Hindlimb muscle (tissue), 1 donor: Measurements from ENCODE around the gene CHML. TPM values are rescaled to one million over a fixed set of nuclear protein-coding genes. Genes with fewer than 3 reads are reported as not detected.
A peak's percentile ranks its signal among the peaks of the same experiment; 100 is the strongest.
"Not testable (repeated sequence)": the region's sequence is repeated elsewhere in the genome, so short reads cannot be mapped to it uniquely, and the experiment has no call there.

ENCODE experiments used
- DNase-seq: peaks from one replicate; pipeline ENCODE4 v3.0.0-alpha.2; 2013
- polyA plus RNA-seq: library from polyadenylated mRNA; unstranded; fragments of 120-200 nt; gene quantifications from one replicate; pipeline ENCODE4 v1.2.1, GENCODE V29; 2013; ENCODE audit not compliant: insufficient read length

CHML gene
- polyA plus RNA-seq, result 12.2 TPM

GRCh38 chr1:241640149-241640866, at the start of gene CHML, which contains the start of gene OPN3:
TSS of gene CHML (minus strand) at chr1:241640369. CDS start at chr1:241635766, 4,603 bp downstream.
TSS of gene OPN3 (minus strand) at chr1:241640369. CDS start at chr1:241640254, 115 bp downstream.
- DNase-seq, result peak; percentile 91

DNA sequence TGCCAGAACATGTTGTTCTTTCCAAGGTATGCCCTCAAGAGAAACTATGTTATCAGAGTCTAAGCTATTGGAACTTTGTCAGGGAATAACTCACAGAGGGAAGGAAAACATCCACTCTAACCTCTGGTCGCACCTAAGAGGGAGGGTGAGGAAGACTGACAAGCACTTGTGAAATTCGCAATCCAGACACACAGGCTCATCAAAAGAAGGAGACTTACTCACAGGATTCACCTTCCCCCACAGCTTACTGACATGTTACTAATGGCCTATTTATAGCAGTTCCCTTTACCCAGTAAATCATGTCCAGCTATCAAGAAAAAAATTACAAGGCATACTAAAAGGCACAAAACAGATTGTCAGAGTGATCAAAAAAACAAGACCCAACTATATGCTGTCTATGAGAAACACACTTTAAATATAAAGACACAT, 48.8 kb upstream of the CHML start:
- no peak for DNase-seq

GRCh38 chr1:241684108-241684507, 43.9 kb upstream of the CHML start:
- DNase-seq, result no peak

DNA sequence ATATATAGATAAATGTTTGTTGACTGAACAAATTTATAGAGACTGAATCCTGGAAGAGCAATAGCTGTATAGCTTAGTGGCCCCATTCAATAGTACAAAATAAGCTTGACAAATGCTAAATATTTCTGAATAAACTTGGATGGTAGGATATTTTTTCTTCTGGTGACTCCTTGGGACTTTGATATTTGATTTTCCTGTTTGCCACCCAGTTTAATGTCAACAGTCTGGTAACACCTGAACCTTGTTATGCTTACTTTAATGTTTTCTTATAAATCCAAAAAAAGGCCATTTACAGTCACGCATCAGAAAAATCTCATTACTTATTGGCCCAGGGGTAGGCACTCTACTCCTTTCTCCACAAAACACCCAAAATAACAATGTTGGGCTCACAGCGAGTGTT, 42.8 kb upstream of the CHML start:
- DNase-seq, result no peak

GRCh38 chr1:241681861-241682448, 41.8 kb upstream of the CHML start:
- not testable (repeated sequence) for DNase-seq

DNA sequence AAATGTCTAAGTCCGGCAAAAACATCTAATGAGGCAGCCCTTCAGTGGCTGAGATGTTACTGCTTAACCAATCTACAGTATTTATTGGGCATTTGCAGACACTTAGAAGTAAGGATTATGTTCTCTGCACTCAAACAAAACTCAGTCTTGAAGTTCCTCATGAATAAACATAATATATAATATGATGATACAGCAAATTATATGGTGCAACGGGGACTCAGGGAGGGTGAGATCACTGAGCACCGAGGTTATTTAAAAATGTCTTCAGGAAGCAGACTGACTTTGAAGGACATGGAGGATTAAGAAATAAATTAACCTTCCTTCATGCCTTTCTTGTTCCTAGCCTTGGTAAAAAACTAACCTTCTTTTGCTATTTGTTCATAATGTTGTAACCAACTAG, 39.8 kb upstream of the CHML start:
- no peak for DNase-seq

DNA sequence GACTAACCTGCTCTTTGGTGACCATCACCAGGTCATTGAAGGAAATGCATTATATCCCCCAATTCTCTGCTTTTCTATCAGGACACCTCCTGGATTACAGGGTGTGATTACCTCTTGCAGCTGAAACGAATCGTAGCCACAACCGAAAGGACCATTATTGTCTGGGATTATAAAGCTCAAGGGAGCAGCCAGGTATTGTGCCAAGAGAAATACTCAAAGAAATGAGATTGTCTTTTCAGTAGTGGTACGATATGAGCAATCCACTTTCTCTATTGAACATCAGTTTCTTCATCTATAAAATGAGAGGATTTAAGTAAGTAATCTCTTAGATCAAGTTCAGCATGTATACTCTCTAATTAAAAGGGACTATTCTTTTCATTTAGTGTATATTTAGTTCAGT, 39.2 kb upstream of the CHML start:
- DNase-seq, result no peak

GRCh38 chr1:241678536-241678935, 38.4 kb upstream of the CHML start:
- no peak for DNase-seq

GRCh38 chr1:241677201-241677600, 37.0 kb upstream of the CHML start:
- no peak for DNase-seq

- DNase-seq, result no peak
Measured at GRCh38 chr1:241675983-241676382, 35.8 kb upstream of the CHML start.

DNA sequence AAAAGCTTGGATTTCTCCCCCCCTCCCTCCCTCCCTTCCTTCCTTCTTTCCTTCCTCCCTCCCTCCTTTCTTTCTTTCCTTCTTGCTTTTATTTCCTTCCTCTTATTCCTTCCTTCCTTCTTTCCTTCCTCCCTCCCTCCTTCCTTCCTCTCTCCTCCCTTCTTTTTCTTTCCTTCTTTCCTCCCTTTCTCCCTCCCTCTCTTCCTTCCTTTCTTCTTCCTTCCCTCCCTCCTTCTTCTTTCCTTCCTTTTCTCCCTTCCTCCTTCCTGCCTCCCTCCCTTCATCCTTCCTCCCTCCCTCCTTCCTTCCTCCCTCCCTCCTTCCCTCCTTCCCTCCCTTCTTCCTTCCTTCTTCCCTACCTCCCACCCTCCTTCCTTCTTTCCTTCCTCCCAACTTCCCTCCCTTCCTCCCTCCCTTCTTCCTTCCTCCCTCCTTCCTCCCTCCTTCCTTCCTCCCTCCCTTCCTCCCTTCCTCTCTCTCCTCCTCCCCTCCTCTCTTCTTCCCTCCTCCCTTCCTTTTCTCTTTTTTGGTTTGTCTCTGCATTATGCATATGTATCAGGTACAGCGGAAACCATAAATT, 34.7 kb upstream of the CHML start:
- DNase-seq, result no peak

GRCh38 chr1:241672301-241672700, 32.1 kb upstream of the CHML start:
- DNase-seq, result no peak

- DNase-seq, result no peak
Measured at GRCh38 chr1:241666419-241666818, 26.2 kb upstream of the CHML start.

DNA sequence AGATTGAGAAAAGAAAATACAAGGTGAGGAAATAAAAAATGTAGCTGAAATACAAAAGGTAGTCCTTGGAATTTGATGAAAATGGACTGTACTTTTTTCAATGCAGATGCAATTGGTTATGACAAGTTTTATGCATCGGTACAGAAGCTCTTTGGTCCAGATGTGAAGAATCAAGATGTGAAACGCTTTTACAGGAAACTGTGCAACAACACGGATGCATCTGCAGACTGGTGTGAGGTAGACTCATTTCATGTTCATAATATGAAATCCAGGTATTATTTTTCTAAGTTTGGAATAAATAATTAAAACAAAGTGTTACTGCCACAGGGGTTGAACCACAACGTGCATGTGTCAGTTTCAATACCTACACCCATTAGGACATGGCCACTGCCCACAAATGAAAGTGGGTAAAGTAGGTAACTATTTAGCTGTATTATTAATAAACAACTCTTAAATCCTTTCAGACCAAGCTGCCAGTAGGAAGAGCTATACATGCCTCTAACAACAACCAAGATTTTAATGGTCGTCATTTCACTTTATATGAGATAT, 20.3 kb upstream of the CHML start:
- DNase-seq, result no peak

DNA sequence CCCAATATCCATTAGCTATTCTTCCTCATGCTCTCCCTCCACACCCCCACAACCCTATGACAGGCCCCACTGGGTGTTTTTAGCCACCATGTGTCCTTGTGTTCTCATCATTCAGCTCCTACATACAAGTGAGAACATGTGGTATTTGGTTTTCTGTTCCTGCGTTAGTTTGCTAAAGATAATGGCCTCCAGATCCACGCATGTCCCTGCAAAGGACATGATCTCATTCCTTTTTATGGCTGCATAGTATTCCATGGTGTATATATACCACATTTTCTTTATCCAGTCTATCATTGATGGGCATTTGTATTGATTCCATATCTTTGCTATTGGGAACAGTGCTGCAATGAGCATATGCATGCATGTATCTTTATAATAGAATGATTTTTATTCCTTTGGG, 18.8 kb upstream of the CHML start:
- not testable (repeated sequence) for DNase-seq

- DNase-seq, result no peak
Measured at GRCh38 chr1:241658081-241658793, 18.1 kb upstream of the CHML start.

GRCh38 chr1:241654641-241655040, 14.5 kb upstream of the CHML start:
- DNase-seq, result no peak

DNA sequence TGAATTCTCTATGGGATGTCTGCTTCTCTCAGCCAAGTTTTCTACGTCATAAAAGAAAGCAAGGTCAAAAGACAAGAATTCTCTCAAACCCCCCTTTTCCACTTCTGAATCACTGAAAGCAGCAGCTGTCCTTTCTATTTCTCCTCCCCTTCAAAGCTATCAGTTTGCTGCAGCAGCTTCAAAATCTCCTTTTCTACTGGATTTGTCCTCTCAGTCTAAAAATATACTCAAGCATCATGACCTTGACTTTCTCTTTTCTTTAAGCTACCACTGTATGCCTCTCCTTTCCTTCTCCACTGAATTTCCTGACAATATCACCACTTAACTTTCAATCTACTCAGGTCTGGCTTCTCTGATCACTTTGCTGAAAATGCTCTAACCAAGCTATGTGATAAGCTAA, 13.8 kb upstream of the CHML start:
- no peak for DNase-seq

GRCh38 chr1:241652012-241652411, 11.8 kb upstream of the CHML start, which contains the start of gene WDR64:
TSS of gene WDR64 (plus strand) at chr1:241652281. CDS start at chr1:241652485, 204 bp downstream.
- DNase-seq, result no peak

DNA sequence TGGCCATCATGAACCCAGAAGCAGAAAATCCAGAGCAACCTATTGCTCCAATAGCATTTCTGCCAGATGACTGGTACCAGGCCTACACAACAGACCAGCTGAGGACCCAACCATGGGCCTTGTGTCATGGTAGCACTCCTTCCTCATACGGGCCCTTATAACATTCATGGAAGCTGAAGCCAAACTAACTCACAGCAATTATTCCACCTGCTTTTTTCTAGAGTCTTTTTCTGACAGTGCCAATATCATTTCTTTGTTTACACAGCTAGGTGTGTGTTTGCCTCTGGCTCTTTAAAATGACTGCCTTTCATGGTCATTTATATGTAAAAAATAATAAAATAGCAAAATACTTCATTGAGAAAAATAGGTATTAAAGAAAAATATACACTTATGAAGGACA, 8.0 kb upstream of the CHML start:
- no peak for DNase-seq

- no peak for DNase-seq
Measured at GRCh38 chr1:241647658-241648057, 7.5 kb upstream of the CHML start.

GRCh38 chr1:241646201-241646600, 6.0 kb upstream of the CHML start:
- no peak for DNase-seq

DNA sequence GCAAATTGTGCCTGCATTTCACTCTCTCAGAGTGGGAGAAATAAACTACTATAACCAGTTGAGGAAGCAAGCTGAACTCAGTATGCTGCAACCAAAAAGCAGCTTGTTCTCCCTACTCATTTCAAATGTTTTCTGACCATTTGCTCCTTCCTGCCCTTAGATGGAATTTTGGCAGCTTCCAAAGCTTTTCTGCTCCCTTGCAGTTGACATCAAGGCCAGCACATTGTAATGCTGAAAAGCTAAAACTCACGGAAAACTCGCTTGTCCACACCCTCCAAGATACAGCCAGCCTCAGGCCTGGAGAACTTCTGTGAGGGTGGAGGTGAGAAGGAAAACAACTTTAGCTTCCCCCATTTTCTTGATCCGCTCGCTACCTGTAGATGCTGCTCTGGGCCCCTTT, 5.0 kb upstream of the CHML start:
- no peak for DNase-seq
